GM10266 (cell line): ENCODE measurements around the gene PNMA6E.

ENCODE experiments used
- DNase-seq: peaks from one replicate; pipeline ENCODE4 v3.0.0; 2012; ENCODE audit errors: extremely low spot score
- CTCF ChIP-seq: IDR thresholded peaks from 2 replicates; pipeline ENCODE4 v1.5.1; 2012; ENCODE audit warnings: mild to moderate bottlenecking, low read depth; ENCODE audit not compliant: control insufficient read depth, insufficient read depth; ENCODE audit errors: missing control alignments

PNMA6E gene

GRCh38 chrX:153420851-153421599, 19.9 kb upstream of the PNMA6E start:
- TF ChIP-seq CTCF = no peak
- DNase-seq = no peak

- TF ChIP-seq CTCF = no peak
- DNase-seq = no peak
Observed at GRCh38 chrX:153417637-153418036, 16.5 kb upstream of the PNMA6E start.

- TF ChIP-seq CTCF = no peak
- no peak for DNase-seq
Observed at GRCh38 chrX:153416781-153417450, 15.8 kb upstream of the PNMA6E start.

- DNase-seq = no peak
- no peak for TF ChIP-seq CTCF
Observed at GRCh38 chrX:153414856-153415510, 13.8 kb upstream of the PNMA6E start.

GRCh38 chrX:153413731-153414130, 12.6 kb upstream of the PNMA6E start:
- DNase-seq = no peak
- TF ChIP-seq CTCF = no peak

GRCh38 chrX:153412746-153413720, 11.9 kb upstream of the PNMA6E start:
- no peak for TF ChIP-seq CTCF
- DNase-seq = no peak
